ENCODE results near the gene PLD6.

Gene PLD6

GRCh38 chr17:17172990-17173389 is 33.1 kb downstream of the PLD6 start:
- H3F3A ChIP-seq (ENCODE audit: low read depth) = no peaks in the 10 kb centered on the region
- H2AFZ ChIP-seq (ENCODE audit: low read length) = no peak overlapping the region
- H3K9me2 ChIP-seq (replicated peaks; ENCODE audit: low read depth, low read length) = no peaks in the 10 kb centered on the region
- H4K20me1 ChIP-seq (ENCODE audit: insufficient read depth, low read length, poor library complexity, severe bottlenecking) = no peaks in the 10 kb centered on the region
- H3K4me3 ChIP-seq (ENCODE audit: low read length, poor library complexity, severe bottlenecking) = no peak overlapping the region
- H3K36me3 ChIP-seq (ENCODE audit: insufficient read depth, low read length) = peaks cover 68% of the 10 kb centered on the region; the same call in 1 of the 2 replicates
- no peaks in the 10 kb centered on the region for H3K79me2 ChIP-seq (ENCODE audit: insufficient read depth, low read length)
- H3K4me1 ChIP-seq (ENCODE audit: insufficient read depth, low read length, poor library complexity, severe bottlenecking) = peaks cover 16% of the 10 kb centered on the region
- TF ChIP-seq EZH2phosphoT487 (IDR thresholded peaks at IDR 0.05; ENCODE audit: borderline replicate concordance) (no peak), CTCF (conservative IDR thresholded peaks at IDR 0.05; ENCODE audit: low read length) (no peak)
- no peaks in the 10 kb centered on the region for H3K27me3 ChIP-seq (ENCODE audit: insufficient read depth, low read length, poor library complexity, severe bottlenecking)
- H3K9ac ChIP-seq (ENCODE audit: low read depth, low read length, poor library complexity, severe bottlenecking) = no peak overlapping the region
- no peaks in the 10 kb centered on the region for H3K9me3 ChIP-seq (ENCODE audit: insufficient read depth, low read depth, low read length)
- no peak overlapping the region for H3K4me2 ChIP-seq (ENCODE audit: low read depth, low read length, poor library complexity, severe bottlenecking)

GRCh38 chr17:17172001-17172939 is 33.9 kb downstream of the PLD6 start:
- no peaks in the 10 kb centered on the region for H3K9me3 ChIP-seq (ENCODE audit: insufficient read depth, low read depth, low read length)
- no peak for TF ChIP-seq CTCF (conservative IDR thresholded peaks at IDR 0.05; ENCODE audit: low read length)
- no peak for TF ChIP-seq EZH2phosphoT487 (IDR thresholded peaks at IDR 0.05; ENCODE audit: borderline replicate concordance)
- peaks cover 67% of the 10 kb centered on the region; the same call in 1 of the 2 replicates for H3K36me3 ChIP-seq (ENCODE audit: insufficient read depth, low read length)
- H3K4me2 ChIP-seq (ENCODE audit: low read depth, low read length, poor library complexity, severe bottlenecking) = no peak overlapping the region
- H3K9me2 ChIP-seq (replicated peaks; ENCODE audit: low read depth, low read length) = no peaks in the 10 kb centered on the region
- no peaks in the 10 kb centered on the region for H3F3A ChIP-seq (ENCODE audit: low read depth)
- H3K27me3 ChIP-seq (ENCODE audit: insufficient read depth, low read length, poor library complexity, severe bottlenecking) = no peaks in the 10 kb centered on the region
- H3K4me1 ChIP-seq (ENCODE audit: insufficient read depth, low read length, poor library complexity, severe bottlenecking) = peaks cover 16% of the 10 kb centered on the region
- no peaks in the 10 kb centered on the region for H3K79me2 ChIP-seq (ENCODE audit: insufficient read depth, low read length)
- no peak overlapping the region for H3K9ac ChIP-seq (ENCODE audit: low read depth, low read length, poor library complexity, severe bottlenecking)
- no peaks in the 10 kb centered on the region for H4K20me1 ChIP-seq (ENCODE audit: insufficient read depth, low read length, poor library complexity, severe bottlenecking)
- no peak overlapping the region for H2AFZ ChIP-seq (ENCODE audit: low read length)
- H3K4me3 ChIP-seq (ENCODE audit: low read length, poor library complexity, severe bottlenecking) = no peak overlapping the region

GRCh38 chr17:17171186-17171585 is 34.9 kb downstream of the PLD6 start:
- H3K36me3 ChIP-seq (ENCODE audit: insufficient read depth, low read length) = peaks cover 66% of the 10 kb centered on the region; the same call in 1 of the 2 replicates
- TF ChIP-seq CTCF (conservative IDR thresholded peaks at IDR 0.05; ENCODE audit: low read length) (no peak), EZH2phosphoT487 (IDR thresholded peaks at IDR 0.05; ENCODE audit: borderline replicate concordance) (no peak)

More at GRCh38 chr17:17171186-17171585, 34.9 kb downstream of the PLD6 start:
- Histone ChIP-seq H4K20me1 (ENCODE audit: insufficient read depth, low read length, poor library complexity, severe bottlenecking) (no peaks in the 10 kb centered on the region), H3K4me1 (ENCODE audit: insufficient read depth, low read length, poor library complexity, severe bottlenecking) (peaks cover 11% of the 10 kb centered on the region), H3K4me2 (ENCODE audit: low read depth, low read length, poor library complexity, severe bottlenecking) (no peak overlapping the region), H3K79me2 (ENCODE audit: insufficient read depth, low read length) (no peaks in the 10 kb centered on the region), H3K27me3 (ENCODE audit: insufficient read depth, low read length, poor library complexity, severe bottlenecking) (no peaks in the 10 kb centered on the region), H3K9me2 (replicated peaks; ENCODE audit: low read depth, low read length) (no peaks in the 10 kb centered on the region), H3K9me3 (ENCODE audit: insufficient read depth, low read depth, low read length) (no peaks in the 10 kb centered on the region), H3K9ac (ENCODE audit: low read depth, low read length, poor library complexity, severe bottlenecking) (no peak overlapping the region), H3F3A (ENCODE audit: low read depth) (no peaks in the 10 kb centered on the region), H2AFZ (ENCODE audit: low read length) (no peak overlapping the region), H3K4me3 (ENCODE audit: low read length, poor library complexity, severe bottlenecking) (no peak overlapping the region)

Data from Loucy (cell line).